Natural killer cell (primary cell): Measurements from ENCODE around the gene ITGA1. TPM values are rescaled to one million over a fixed set of nuclear protein-coding genes. Genes with fewer than 3 reads are reported as not detected.

Experiments
- ATAC-seq, 3 donors: fragments of 150-1000 bp in 2 of 3; fragments of 200-7000 bp in 1 of 3; cut with Tn5 transposase; 1 replicate in 1 of 3; 2 replicates in 2 of 3; pipeline ENCODE4 v1.10.0; 2021; ENCODE audit warnings: mild to moderate bottlenecking in 2 of 3, moderate library complexity in 2 of 3
- DNase-seq, 2 donors: peaks; one replicate each; pipeline versions ENCODE4 v3.0.0 to v3.0.0-alpha.2; 2013 to 2021; ENCODE audit warnings: mixed read lengths in 1 of 2
- H3K27ac ChIP-seq: one replicate; pipeline ENCODE4 v1.5.1; 2013; ENCODE audit warnings: mild to moderate bottlenecking, low read length
- H3K27me3 ChIP-seq: one replicate; pipeline ENCODE4 v1.6.1; 2013; ENCODE audit warnings: low read length; ENCODE audit not compliant: control insufficient read depth, insufficient read depth
- H3K36me3 ChIP-seq: one replicate; pipeline ENCODE4 v1.6.1; 2013; ENCODE audit warnings: low read length; ENCODE audit not compliant: control insufficient read depth, insufficient read depth
- H3K4me1 ChIP-seq: one replicate; pipeline ENCODE4 v1.6.1; 2013; ENCODE audit warnings: low read length; ENCODE audit not compliant: control insufficient read depth, insufficient read depth
- H3K4me3 ChIP-seq: one replicate; pipeline ENCODE4 v1.5.1; 2013; ENCODE audit warnings: low read length
- H3K9me3 ChIP-seq: one replicate; pipeline ENCODE4 v1.6.1; 2013; ENCODE audit warnings: low read length; ENCODE audit not compliant: control insufficient read depth, insufficient read depth
- H3K27ac Mint-ChIP-seq, 2 donors: one replicate each; pipeline ENCODE4 v1.8.0; 2022; ENCODE audit warnings: mild to moderate bottlenecking in 2 of 2, mixed read lengths in 2 of 2, moderate library complexity in 1 of 2
- H3K27me3 Mint-ChIP-seq, 2 donors: one replicate each; pipeline ENCODE4 v1.8.0; 2022; ENCODE audit warnings: low read depth in 2 of 2, mixed read lengths in 2 of 2
- H3K36me3 Mint-ChIP-seq: one replicate; pipeline ENCODE4 v1.8.0; 2022; ENCODE audit warnings: mixed read lengths
- H3K4me1 Mint-ChIP-seq, 2 donors: one replicate each; pipeline ENCODE4 v1.8.0; 2022; ENCODE audit warnings: mixed read lengths in 2 of 2
- H3K4me3 Mint-ChIP-seq: one replicate; pipeline ENCODE4 v1.8.0; 2022; ENCODE audit warnings: mild to moderate bottlenecking, moderate library complexity, mixed read lengths
- H3K9me3 Mint-ChIP-seq, 2 donors: one replicate each; pipeline ENCODE4 v1.8.0; 2022; ENCODE audit warnings: mixed read lengths in 2 of 2
- WGBS: methylation state at CpG from one replicate; pipeline ENCODE4 v1.1.7; 2013; ENCODE audit warnings: missing lambda C conversion rate; ENCODE audit not compliant: insufficient coverage; 5-methylcytosine and 5-hydroxymethylcytosine counted together
- intact Hi-C: fragments of 100-400 bp; cut with micrococcal nuclease; formaldehyde crosslinking; loops from one replicate; pipeline ENCODE4 v1.14.2; 2022
- total RNA-seq, 4 donors: library from RNA; stranded (reverse); fragments of 120-200 nt in 1 of 4; gene quantifications; one replicate each; pipeline versions ENCODE4 v1.2.3 to v1.2.4, GENCODE V29; 2013 to 2022
- TF ChIP-seq, protein P1 (sequence below): fragments of 200-600 bp; IDR thresholded peaks from one replicate; pipeline ENCODE4 v1.8.0; 2022; ENCODE audit warnings: antibody characterized with exemption

Gene ITGA1
- total RNA-seq, 3 donors from 2014 or later (not counting 1 experiment from before 2014, with no cell fraction given) = 0.45 to 0.82 (median 0.47) TPM

DNA sequence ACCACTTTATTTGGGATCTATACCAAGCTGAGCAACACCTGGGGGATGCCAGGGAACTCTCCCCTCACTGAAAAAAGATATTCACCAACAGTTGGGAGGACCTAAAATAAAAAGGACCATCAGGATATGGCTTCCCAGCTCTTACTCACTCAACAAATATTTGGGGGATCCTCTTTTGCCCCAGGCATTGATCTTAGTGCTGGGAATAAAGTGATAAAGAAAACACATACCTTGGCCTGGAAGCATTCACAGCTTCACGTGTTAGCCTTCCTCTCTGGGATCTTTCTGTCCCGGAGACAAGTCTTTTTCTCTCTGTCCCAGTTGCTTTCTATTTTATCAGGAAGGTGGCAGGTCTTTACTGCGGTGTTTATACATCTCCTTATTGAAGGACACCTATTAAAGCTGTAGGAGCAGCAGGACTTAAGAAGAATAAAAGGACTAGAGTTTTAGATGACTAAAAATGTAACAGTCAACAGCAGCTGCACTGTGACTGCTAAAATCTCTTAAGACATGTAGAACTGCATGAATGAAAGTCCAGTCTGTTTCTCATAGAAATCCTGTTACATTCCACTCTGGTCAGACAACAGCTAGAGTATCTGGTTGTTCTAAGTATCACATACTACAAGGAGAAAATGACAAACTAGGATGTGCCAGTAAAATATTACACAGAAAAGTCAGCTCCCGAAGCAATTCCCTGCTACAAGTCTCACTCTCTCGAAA lies 111.4 kb downstream of the ITGA1 start:
- TF ChIP-seq, protein P1, sequence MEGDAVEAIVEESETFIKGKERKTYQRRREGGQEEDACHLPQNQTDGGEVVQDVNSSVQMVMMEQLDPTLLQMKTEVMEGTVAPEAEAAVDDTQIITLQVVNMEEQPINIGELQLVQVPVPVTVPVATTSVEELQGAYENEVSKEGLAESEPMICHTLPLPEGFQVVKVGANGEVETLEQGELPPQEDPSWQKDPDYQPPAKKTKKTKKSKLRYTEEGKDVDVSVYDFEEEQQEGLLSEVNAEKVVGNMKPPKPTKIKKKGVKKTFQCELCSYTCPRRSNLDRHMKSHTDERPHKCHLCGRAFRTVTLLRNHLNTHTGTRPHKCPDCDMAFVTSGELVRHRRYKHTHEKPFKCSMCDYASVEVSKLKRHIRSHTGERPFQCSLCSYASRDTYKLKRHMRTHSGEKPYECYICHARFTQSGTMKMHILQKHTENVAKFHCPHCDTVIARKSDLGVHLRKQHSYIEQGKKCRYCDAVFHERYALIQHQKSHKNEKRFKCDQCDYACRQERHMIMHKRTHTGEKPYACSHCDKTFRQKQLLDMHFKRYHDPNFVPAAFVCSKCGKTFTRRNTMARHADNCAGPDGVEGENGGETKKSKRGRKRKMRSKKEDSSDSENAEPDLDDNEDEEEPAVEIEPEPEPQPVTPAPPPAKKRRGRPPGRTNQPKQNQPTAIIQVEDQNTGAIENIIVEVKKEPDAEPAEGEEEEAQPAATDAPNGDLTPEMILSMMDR = no peak
- no peaks in the 10 kb centered on the region for H3K4me1 Mint-ChIP-seq
- Histone ChIP-seq H3K27ac (no peak overlapping the region), H3K36me3 (no peaks in the 10 kb centered on the region), H3K27me3 (peaks cover 3% of the 10 kb centered on the region), H3K4me1 (no peaks in the 10 kb centered on the region), H3K9me3 (no peaks in the 10 kb centered on the region), H3K4me3 (no peak overlapping the region)
- peaks cover 6 to 26% of the 10 kb centered on the region in 2 donors for H3K27me3 Mint-ChIP-seq
- no peaks in the 10 kb centered on the region for H3K9me3 Mint-ChIP-seq
- no peak overlapping the region for H3K4me3 Mint-ChIP-seq
- no peaks in the 10 kb centered on the region for H3K36me3 Mint-ChIP-seq
- DNase-seq (no peak), ATAC-seq (no peak)
- intact Hi-C loops = no loop called here
- 94% methylated on average over 5 of the region's 5 CpGs for WGBS
- H3K27ac Mint-ChIP-seq = no peak overlapping the region

DNA sequence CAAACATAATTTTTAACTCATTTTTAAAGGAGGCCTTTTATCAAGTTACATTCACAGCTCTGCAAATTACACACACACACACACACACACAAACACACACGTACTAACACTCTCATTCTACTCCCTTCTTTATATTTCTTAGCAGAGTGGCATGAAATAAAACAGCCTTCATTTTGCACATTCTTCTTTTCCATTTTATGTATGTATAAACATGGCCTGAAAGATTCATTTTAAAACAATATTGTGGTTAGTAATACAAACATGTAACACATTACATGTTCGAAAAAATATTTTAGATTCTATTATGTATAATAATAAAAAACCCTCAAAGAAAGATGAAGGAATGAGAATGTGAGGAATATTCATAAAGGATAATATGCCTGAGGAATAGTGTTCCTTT lies 115.4 kb downstream of the ITGA1 start:
- no peak overlapping the region for H3K4me3 Mint-ChIP-seq
- Histone ChIP-seq H3K27ac (no peak overlapping the region), H3K4me1 (no peaks in the 10 kb centered on the region), H3K4me3 (no peak overlapping the region), H3K36me3 (no peaks in the 10 kb centered on the region), H3K9me3 (no peaks in the 10 kb centered on the region), H3K27me3 (peaks cover 3% of the 10 kb centered on the region)
- intact Hi-C loops = no loop called here
- H3K27ac Mint-ChIP-seq = no peak overlapping the region
- no peaks in the 10 kb centered on the region for H3K36me3 Mint-ChIP-seq
- ATAC-seq (no peak), DNase-seq (no peak)
- H3K9me3 Mint-ChIP-seq = no peaks in the 10 kb centered on the region
- H3K27me3 Mint-ChIP-seq = peaks cover 4 to 13% of the 10 kb centered on the region in 2 donors
- TF ChIP-seq, protein P1 = no peak
- peaks cover 0 to 5% of the 10 kb centered on the region in 2 donors for H3K4me1 Mint-ChIP-seq
- 70% methylated on average over 1 of the region's 2 CpGs for WGBS

DNA sequence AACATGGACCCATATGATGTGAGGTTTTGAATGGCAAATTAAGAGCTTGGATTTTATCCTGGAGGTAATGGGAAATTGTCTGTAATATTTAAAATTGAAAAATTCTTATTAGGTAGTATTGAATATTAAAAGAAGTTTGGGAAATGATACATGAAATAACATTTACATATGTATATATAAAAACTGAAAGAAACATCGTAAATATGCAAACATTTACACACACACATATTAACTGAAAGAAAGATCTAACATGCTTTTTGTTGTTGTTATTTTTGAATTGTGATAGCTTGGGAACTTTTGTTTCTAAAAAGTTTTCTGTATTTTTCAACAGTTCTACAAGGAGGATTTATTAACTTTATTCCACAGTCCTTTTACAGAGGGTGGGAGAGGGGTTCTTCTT lies 118.6 kb downstream of the ITGA1 start:
- WGBS = no CpG with 5 or more reads among the region's 1 CpG
- Mint-ChIP-seq H3K36me3 (no peaks in the 10 kb centered on the region), H3K9me3 (no peaks in the 10 kb centered on the region)

More for the DNA sequence above, 118.6 kb downstream of the ITGA1 start:
- Mint-ChIP-seq H3K4me1 (peaks cover 0 to 5% of the 10 kb centered on the region in 2 donors), H3K27ac (no peak overlapping the region), H3K27me3 (peaks cover 0 to 4% of the 10 kb centered on the region in 2 donors), H3K4me3 (no peak overlapping the region)
- Histone ChIP-seq H3K4me1 (no peaks in the 10 kb centered on the region), H3K9me3 (no peaks in the 10 kb centered on the region), H3K27me3 (peaks cover 3% of the 10 kb centered on the region), H3K27ac (no peak overlapping the region), H3K36me3 (no peaks in the 10 kb centered on the region), H3K4me3 (no peak overlapping the region)
- intact Hi-C loops = no loop called here
- ATAC-seq (no peak), DNase-seq (no peak)
- TF ChIP-seq, protein P1 = no peak
